ENCODE results near the gene IL17C.

The IL17C gene, protein sequence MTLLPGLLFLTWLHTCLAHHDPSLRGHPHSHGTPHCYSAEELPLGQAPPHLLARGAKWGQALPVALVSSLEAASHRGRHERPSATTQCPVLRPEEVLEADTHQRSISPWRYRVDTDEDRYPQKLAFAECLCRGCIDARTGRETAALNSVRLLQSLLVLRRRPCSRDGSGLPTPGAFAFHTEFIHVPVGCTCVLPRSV

DNA sequence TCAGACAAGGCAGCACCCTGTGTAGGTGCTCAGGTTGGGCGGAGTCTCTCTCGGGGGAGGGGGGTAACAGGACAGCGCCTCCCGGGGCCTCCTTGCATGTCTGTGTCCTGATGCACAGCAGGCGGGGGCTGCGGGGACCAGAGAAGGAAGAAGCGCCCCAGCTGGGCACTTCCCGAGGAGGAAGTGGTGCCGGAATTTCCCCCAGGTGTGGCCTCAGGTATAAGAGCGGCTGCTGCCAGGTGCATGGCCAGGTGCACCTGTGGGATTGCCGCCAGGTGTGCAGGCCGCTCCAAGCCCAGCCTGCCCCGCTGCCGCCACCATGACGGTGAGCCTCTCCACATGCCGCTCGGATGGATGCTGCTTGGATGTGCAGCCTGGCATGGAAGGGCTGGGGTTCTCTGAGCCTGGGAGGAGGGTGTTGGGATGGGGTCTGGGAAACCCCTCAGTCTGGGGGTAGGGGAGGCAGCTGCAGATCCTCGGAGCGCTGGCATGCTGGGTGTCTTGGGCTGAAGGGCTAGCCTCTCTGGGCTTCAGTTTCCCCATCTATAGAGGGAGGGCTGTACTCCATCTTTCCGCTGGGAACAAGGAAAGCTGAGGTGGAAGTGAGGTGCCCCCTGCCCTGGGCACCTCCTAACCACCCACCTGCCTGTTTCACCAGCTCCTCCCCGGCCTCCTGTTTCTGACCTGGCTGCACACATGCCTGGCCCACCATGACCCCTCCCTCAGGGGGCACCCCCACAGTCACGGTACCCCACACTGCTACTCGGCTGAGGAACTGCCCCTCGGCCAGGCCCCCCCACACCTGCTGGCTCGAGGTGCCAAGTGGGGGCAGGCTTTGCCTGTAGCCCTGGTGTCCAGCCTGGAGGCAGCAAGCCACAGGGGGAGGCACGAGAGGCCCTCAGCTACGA, at the start of gene IL17C:
IL17C (plus strand) TSS at position 250 of the 908 bp plus-strand sequence; CDS start at position 320, 70 bp downstream.
- in situ Hi-C loops (cut with MboI; ENCODE audit: low sequenced_read_pairs): no loop called here

DNA sequence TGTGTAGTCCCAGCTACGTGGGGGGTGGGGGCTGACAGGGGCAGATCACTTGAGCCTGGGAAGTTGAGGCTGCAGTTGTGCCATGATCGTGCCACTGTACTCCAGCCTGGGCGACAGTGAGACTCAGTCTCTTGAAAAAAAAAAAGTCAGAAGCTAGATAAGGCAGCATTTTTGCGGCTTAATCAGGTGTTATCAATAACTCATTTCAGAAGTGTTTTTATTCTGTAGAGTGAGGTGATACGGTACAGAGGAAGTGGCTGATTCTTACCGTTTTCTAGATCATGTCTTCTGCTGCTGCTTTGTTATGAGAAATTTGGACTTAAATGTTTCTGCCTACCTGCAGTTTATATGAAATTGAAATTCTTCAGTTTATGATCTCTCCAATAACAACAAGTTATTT, 49.6 kb upstream of the IL17C start:
- in situ Hi-C loops (cut with MboI; ENCODE audit: low sequenced_read_pairs): no loop called here

- in situ Hi-C loops (cut with MboI; ENCODE audit: low sequenced_read_pairs): no loop called here
Measured at GRCh38 chr16:88589441-88589840, 48.9 kb upstream of the IL17C start.

DNA sequence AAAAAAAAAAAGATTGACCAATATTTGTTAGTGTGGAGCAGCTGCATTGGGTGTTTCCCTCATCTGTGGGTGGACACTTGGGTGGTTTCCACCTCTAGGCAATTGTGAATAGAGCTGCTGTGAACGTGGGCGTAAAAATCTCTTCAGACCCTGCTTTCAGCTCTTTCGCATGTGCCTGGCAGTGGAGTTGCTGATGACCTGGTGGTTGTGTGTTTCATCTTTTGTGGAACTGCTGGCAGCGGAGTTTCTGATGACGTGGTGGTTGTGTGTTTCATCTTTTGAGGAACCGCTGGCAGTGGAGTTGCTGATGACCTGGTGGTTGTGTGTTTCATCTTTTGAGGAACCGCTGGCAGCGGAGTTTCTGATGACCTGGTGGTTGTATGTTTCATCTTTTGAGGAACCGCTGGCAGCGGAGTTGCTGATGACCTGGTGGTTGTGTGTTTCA, 46.8 kb upstream of the IL17C start:
- in situ Hi-C loops (cut with MboI; ENCODE audit: low sequenced_read_pairs): no loop called here

DNA sequence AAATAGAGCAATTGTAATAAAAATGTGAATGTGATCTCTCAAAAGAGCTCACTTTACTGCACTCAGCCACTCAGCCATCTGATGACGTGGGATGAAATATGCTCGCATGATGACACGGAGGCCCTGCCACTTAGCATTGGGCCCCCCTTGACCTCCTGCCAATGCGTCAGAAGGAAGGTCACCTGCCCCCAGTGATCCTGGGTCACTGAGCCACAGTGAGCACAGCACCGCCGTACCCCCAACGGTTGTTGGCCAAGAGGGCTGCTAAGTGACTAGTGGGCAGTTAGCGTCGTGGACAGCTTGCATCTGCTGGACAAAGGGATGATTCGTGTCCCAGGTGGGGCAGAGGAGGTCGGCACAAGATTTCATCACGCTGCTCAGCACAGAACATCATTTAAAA, 45.3 kb upstream of the IL17C start:
- in situ Hi-C loops (cut with MboI; ENCODE audit: low sequenced_read_pairs): no loop called here

DNA sequence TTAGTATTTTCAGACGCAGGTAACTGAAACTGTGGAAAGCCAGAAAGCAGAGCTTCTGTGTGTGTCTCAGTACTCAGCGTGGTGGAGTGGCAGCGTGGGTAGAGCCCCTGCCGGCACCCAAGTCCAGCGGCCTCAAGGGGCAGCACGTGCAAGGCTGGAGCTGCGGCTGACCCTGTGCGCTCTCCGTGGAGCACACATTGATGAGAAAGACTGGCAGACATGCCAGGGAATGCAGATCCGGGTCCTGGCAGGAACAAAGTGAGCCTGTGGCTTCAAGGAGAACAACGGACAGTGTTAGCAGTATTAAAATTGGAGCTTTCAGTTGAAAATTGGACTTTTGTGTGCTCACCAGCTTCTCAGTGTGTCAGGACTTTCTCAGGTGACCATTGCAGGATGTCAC, 44.9 kb upstream of the IL17C start:
- in situ Hi-C loops (cut with MboI; ENCODE audit: low sequenced_read_pairs): no loop called here

- in situ Hi-C loops (cut with MboI; ENCODE audit: low sequenced_read_pairs): no loop called here
Measured at GRCh38 chr16:88593910-88594309, 44.5 kb upstream of the IL17C start.

DNA sequence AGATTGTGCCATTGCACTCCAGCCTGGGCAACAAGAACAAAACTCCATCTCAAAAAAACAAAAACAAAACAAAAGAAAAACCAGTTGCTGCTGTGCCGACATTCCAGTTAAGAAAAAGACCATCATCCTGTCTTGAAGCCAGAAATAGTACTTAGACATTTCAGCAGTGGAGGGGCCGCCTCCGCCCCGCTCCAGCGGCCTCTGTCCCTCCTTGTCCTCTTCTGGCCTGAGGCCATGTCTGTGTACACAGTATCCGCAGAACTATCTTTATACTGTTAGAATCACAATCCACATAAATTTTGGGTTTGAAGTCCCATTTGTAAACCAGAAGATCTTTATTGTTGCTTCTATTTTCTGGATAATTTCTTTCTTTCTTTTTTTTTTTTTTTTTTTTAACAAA, 43.3 kb upstream of the IL17C start:
- in situ Hi-C loops (cut with MboI; ENCODE audit: low sequenced_read_pairs): no loop called here

DNA sequence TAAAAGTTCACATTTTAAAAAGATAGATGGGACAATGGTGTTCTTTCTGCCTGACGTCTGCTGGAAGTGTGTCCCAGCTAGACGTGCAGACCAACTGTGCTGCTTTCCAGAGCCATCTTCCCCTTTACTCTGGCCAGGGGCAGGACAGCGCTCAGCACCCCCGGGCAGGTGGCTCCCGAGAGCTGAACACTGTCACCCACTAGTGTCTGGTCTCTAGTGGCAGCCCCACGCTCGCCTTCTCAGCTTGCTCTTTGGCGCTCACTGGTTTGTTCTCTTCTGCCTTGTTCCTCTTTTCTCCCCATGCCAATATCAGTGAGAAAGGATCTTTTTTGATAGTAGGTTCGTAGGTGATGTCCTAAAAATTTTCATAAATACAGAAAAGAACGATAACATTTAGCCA, 42.5 kb upstream of the IL17C start:
- in situ Hi-C loops (cut with MboI; ENCODE audit: low sequenced_read_pairs): no loop called here

- in situ Hi-C loops (cut with MboI; ENCODE audit: low sequenced_read_pairs): no loop called here
Measured at GRCh38 chr16:88596483-88596882, 41.9 kb upstream of the IL17C start.

- in situ Hi-C loops (cut with MboI; ENCODE audit: low sequenced_read_pairs): no loop called here
Measured at GRCh38 chr16:88597856-88598491, 40.4 kb upstream of the IL17C start.

DNA sequence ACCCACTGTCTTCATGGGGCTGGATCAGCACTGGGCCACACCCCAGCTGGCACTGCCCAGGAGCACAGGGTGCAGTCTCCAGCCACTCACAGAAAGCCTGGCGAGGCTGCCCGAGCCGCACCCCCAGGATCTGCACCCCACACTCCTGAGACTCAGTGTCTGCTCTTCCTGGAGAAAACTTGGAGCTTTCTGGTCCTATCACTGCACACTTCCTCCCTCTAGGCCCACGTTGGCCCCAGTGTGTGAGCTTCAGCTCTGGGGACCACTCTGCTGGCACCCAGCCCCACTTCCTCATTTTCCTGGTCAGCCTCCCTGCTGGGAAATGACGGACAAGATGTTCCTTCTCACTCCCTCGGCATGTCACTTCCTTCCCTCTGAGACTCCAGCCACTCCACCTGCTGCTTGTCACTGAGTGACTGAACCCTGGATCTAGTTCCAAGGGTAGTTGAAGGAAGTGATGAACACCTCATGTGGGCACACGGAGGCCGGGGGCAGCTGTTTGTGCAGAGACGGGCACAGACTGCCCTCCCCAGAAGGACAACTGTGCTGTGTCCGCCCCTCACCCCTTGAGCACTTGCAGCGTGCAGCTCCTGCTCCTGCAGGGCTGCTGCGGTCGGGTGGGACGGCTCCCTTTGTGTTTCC, 39.2 kb upstream of the IL17C start:
- in situ Hi-C loops (cut with MboI; ENCODE audit: low sequenced_read_pairs): no loop called here

DNA sequence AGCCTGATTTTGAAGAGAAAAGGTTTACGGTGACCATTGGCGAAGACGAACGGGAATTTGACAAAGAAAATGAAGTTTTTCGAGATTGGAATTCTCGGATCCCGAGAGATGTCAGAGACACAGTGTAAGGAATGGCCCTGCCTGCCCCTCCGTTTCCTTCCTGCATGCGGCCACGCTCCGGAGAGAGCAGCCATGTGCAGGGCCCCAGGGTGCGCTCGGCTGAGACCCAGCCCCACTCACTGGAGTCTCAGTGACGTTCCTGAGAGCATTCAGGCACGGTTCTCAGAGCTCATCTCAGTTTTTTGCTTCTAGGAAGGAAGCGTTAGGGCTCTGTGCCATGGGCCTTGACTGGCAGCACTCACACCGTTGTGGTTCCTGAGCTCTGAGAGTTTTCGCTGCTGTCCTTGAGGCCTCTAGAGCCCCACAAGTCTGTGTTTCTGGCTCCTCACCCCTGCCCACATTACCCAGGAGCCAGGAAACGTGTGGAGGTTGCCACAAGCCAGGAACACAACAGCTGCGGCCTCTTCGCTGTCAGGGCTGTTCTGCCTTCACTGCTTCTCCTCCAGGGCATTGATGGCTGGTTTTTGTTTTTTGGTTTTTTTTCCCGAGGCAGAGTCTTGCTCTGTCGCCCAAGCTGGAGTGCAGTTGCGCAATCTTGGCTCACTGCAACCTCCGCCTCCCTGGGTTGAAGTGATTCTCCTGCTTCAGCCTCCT, 38.4 kb upstream of the IL17C start:
- in situ Hi-C loops (cut with MboI; ENCODE audit: low sequenced_read_pairs): no loop called here

- in situ Hi-C loops (cut with MboI; ENCODE audit: low sequenced_read_pairs): no loop called here
Measured at GRCh38 chr16:88600539-88600896, 37.9 kb upstream of the IL17C start.

DNA sequence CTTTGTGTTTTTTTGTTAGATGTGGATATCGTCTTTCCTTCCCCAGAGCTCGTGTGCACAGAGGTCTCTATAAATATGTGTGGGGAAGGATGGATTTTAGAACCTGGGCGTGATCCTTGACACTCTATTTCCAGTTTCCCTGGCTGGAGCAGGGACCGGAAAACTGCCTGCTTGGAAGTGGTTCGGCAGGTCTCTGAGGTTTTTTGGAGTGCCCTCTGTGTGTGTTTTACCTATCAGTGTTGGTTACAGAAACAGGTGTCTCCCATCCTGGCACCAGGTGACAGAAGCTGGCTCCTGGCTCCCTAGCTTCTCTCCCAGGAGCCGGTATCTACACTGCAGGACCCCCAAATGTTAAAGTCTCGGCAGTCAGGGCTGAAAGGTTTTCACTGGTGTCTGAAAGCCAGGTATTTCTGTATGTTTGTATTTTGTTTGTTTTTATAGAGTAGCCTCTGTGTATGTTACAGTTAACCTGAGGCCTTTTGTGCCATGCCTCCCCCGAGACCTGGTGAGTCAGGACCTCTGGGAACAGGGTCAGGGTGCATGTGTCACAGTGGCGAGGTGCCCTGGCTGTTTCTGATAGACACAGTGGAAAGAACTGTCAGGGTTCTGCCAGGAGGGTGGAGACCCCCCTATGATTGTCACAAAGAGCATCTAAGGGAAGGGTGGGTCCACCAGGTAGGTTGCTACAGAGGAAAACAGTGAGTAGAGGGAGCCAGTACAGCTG, 36.9 kb upstream of the IL17C start:
- in situ Hi-C loops (cut with MboI; ENCODE audit: low sequenced_read_pairs): no loop called here

GRCh38 chr16:88602091-88602490, 36.3 kb upstream of the IL17C start:
- in situ Hi-C loops (cut with MboI; ENCODE audit: low sequenced_read_pairs): no loop called here

- in situ Hi-C loops (cut with MboI; ENCODE audit: low sequenced_read_pairs): no loop called here
Measured at GRCh38 chr16:88605186-88606147, 32.9 kb upstream of the IL17C start.

GRCh38 chr16:88606148-88606757, 32.1 kb upstream of the IL17C start:
- in situ Hi-C loops (cut with MboI; ENCODE audit: low sequenced_read_pairs): no loop called here

GRCh38 chr16:88608076-88608475, 30.3 kb upstream of the IL17C start:
- in situ Hi-C loops (cut with MboI; ENCODE audit: low sequenced_read_pairs): no loop called here
